H7 (cell line): ENCODE data around the gene PSTPIP2. TPM values are rescaled to one million over a fixed set of nuclear protein-coding genes. Genes with fewer than 3 reads are reported as not detected.

Experiments used
- total RNA-seq: library from RNA; depleted of rRNA; stranded (reverse); fragments of >200 nt; shearing (Covaris generic); gene quantifications from 2 replicates; pipeline ENCODE4 v1.2.3, GENCODE V29; 2014; rRNA removed

The PSTPIP2 gene
- total RNA-seq, 1 experiment from 2014 or later: 0.42 TPM

Other genes starting within 250 kb of the PSTPIP2 start
- not detected in 2 replicates for gene SIGLEC15, start 246.6 kb downstream of the PSTPIP2 start, total RNA-seq
- 5.2 and 9.8 TPM in 2 replicates for gene EPG5, start 104.9 kb downstream of the PSTPIP2 start, total RNA-seq
- 979 and 1,013 TPM in 2 replicates for gene ATP5F1A, start 26.0 kb upstream of the PSTPIP2 start, total RNA-seq
- gene HAUS1, start 32.1 kb upstream of the PSTPIP2 start, total RNA-seq: 60.3 and 67.7 TPM in 2 replicates